Fibroblast of skin of left biceps (primary cell): Measurements from ENCODE around the gene THAP3.
"Not testable (repeated sequence)": the region's sequence is repeated elsewhere in the genome, so short reads cannot be mapped to it uniquely, and the experiment has no call there.

Experiments used
- DNase-seq, 2 experiments: peaks; one replicate each; pipeline ENCODE4 v3.0.0-alpha.2; 2013; ENCODE audit warnings: low read depth in 2 of 2

Gene THAP3

DNA sequence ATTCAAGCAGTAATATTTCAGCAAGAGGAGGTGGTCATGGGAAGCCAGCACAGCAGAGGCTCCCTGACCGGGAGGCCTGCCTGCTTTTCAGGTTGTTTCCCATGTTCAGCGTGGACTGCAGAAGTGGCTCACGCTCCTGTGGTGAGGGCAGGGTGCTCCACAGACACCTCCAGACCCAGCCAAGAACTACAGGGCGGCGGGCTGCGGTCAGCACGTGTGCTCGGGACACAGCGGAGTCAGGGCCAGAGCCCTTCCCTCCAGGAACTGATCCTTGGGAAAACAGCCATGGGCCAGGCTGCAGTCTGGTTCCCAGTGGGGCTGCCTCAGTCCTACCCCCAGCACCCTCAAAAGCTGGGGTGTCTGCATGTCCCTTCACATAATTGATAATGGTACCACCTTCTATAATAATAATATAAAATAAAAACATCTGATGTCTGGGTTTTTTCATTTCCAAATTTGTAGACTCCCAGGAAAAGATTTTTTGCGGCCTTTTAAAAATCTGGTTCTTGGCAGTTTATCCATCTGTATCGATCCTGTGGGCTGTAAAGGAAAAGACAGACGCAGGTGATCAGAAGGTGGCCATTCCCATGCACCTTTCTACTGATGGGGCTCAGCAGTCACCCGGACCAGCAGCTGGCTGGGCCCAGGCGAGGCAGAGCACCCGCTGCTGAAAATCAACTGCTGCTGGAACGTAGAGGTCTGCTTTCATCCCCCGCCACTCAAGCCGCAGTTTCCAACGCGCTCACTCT lies 10.7 kb downstream of the THAP3 start:
- DNase-seq = no peak

GRCh38 chr1:6635910-6636760 lies 11.5 kb downstream of the THAP3 start:
- no peak for DNase-seq

- not testable (repeated sequence) for DNase-seq
Measured at GRCh38 chr1:6636778-6637177, 12.1 kb downstream of the THAP3 start.

- DNase-seq = no peak
Measured at GRCh38 chr1:6637770-6638169, 13.1 kb downstream of the THAP3 start.

DNA sequence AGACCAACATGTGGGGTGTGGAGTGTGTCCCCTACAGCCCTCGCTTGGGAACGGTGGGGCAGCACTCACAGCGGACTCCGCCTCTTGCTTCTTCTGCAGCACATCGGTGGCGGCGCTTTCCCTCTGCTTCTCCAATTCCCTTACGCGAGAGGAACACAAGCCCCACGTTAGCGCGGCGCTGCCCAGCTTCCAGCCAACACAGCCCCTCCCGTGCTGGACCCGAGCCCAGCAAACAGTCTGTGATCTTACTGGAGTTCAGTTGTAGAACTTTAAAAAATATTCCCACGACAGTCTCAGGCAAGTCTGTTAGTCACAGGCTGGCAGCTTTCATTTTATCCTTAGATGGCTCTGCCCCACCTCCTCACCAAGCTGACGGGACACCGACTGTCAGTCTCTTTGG lies 13.6 kb downstream of the THAP3 start:
- DNase-seq = no peak

- DNase-seq = not testable (repeated sequence)
Measured at GRCh38 chr1:6640867-6641266, 16.2 kb downstream of the THAP3 start.

DNA sequence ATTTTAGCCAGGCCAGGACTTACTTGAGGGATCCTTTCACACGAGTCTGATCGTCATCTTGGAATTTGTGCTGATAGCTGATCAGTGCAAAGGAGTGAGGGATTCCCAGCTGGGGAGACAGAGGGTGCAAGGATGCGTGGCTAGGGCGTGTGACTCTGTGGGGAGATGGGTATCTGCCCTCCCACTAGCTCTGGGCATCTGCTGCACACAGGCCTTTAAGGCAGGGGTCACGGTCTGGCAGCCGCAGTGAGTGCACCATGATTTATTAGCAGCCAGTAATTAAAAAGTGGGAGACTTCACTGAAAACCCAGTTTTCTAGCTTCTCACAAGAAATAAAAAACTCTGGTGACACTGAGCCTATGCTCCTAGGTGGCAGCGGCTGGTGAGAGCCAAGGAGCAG lies 20.4 kb downstream of the THAP3 start:
- DNase-seq = no peak

GRCh38 chr1:6646499-6647148 lies 22.0 kb downstream of the THAP3 start:
- DNase-seq = peak in 1 of 2 experiments; percentile 14

GRCh38 chr1:6648556-6648955 lies 23.9 kb downstream of the THAP3 start:
- DNase-seq = no peak

DNA sequence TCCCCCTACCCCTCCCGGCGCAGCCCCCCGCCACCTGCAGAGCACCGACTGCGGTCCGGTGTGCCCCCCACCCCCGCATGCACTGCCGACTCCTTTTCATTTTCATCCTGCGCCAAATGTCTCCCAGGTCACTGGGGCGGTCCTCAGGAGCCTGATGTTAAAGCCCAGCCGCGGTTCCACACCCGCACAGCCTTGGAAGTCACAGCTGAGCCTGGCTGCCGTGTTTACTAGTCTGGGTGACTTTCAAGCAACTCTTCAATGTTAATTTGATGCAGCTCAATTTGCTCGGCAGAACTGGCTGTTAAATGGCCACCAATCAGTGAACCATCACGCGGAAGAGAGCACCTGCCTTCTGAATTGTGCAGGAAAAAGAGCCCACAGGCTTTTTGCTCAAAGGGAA lies 27.2 kb downstream of the THAP3 start:
- no peak for DNase-seq

DNA sequence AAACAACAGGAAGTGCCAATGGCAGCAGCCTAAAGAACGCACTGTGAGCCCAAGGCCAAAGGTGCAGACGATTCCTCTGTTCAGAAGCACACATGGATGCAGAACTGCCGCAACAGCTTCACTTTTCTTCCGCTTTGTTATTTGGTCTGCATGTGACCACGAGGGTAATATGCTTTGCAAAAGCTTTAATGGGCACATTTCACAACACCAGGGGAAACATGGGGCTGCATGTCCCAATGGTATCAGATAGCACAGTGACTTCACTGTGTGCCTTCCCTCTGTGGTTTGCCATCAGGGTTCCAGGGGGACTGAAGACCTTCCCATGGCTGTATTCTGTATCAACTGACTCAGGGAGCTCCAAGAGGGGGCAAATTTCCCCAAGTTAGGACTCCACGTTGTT lies 28.3 kb downstream of the THAP3 start:
- no peak for DNase-seq

- no peak for DNase-seq
Measured at GRCh38 chr1:6653436-6654290, 29.0 kb downstream of the THAP3 start.

- DNase-seq = no peak
Measured at GRCh38 chr1:6657138-6657537, 32.5 kb downstream of the THAP3 start.

DNA sequence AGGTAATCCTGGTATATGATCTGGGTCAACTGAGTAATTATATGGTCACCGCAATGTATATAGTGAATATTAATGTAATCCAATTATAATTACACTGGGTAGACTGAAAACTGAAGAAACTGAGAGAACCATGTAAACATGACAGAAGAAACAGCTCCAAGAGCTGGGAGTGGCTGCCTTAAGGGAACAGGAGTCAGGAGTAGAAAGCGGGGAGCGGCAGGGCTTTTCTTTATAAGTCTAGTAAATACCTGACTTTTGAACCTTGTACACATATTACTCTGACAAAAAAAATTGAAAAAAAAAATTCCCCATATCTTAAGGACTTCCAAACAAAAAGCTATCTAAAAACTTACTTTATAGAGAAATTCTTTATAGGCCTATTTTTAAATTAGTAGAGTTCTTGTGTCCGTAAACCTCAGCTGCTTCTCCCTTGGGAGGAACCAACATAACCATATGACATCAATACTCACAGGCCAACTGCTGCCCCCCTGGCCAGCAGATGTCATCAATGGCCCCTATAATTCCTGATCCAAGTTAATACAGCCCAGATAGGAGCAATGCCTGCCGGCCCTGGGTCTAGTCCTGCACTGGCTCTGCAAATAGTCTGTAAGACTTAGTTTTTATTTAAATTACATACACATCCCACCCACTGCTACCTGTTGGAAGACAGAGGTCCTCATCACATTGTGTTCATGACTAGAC lies 33.8 kb downstream of the THAP3 start:
- no peak for DNase-seq

GRCh38 chr1:6660415-6661049 lies 35.9 kb downstream of the THAP3 start:
- DNase-seq = no peak

GRCh38 chr1:6662468-6662867 lies 37.8 kb downstream of the THAP3 start:
- not testable (repeated sequence) for DNase-seq

DNA sequence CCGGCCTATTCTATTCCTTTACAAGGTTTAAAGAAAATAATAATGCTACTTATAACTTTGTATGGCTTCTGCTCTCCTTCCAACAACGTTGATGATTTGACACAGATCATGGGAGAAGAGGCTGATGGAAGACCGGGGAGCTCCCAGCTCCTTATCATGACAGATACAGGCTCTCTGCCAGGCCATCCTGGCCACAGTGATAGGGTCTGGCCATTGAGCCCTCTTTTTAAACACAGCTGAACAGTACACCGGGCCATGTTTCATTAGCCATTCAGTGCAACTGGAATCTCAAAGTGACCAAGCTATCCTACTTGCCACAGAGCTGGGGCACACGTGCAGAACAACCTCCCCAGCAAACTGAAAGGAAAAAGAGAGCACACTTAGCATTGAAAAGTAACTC lies 42.0 kb downstream of the THAP3 start:
- DNase-seq = no peak

DNA sequence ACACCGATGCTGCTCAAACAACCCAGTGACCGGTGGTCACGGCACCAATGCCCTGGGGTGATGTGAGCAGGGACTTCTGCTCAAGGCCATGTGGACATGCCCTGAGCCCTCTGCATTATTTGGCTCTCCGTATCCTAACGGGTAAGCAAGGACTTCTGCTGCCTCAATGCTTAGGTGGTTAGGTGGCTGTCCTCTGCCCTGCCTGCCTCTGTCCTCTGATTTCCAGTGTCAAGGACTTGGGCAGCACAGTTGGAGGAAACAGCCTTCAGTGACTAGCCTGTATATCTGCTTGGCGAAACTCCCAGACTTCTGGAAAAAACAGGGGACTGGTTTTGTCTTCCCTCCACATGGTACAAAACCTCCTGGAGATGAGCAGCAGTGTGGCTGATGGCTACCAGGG lies 42.5 kb downstream of the THAP3 start:
- no peak for DNase-seq

GRCh38 chr1:6668503-6668902 lies 43.8 kb downstream of the THAP3 start:
- no peak for DNase-seq

DNA sequence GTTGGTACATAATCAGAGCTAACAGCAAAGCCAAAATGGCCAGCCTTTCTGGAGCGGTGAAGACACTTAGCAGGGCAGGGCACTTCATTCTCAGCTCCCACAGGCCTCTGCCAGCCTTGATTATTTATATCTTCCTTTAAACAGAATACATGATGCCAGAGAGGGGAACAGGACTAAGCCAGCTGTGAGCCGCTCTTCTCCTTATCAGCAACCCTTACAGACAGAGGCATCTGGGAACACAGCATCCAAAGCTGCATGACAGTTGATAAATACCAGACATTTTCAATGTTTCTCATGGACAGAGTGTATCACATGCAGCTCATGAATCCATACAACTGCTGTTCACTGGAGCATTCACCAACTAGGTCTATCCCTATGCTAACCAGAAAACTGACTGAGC lies 47.9 kb downstream of the THAP3 start:
- DNase-seq = no peak
